ENCODE measurements around the gene DCTN3. TPM values are rescaled to one million over a fixed set of nuclear protein-coding genes. Genes with fewer than 3 reads are reported as not detected.

DCTN3 gene
- total and polyA plus RNA-seq, 9 of the 15 experiments (the other 6 are each of a cell fraction or from before 2014, with no cell fraction given), result 11.0 to 51.0 (median 41.9) TPM

DNA sequence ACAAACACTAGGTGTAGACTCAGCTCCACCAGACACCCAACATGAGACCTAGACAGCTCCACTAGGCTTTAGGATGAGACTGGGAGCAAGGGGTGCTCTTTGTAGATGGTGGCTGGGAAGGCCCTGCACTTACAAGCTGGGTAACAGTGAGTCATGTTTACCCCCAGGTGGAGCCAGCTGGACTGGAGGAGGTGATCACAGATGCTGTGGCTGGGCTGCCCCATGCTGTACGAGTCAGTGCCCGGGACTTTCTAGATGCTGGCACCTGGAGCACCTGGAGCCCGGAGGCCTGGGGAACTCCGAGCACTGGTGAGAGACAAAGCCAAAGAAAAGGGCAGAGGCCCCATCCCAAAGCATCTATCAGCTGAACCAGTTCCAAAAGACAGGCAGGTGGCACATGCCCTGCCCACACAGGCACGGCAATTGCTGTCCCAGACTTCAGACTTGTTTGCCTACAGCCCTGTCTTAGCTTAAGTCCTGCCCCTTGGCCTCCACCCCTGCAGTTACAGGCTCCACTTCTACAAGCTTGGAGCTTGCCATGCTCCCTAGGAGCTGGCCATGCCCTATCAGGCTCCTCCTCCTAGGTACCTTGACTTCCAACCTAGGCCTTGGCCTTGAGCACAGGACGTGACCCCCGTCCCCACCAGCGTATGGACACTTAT lies 39.4 kb upstream of the DCTN3 start:
- DNase-seq (ENCODE audit: extremely low read depth in 1 of 4, low spot score in 3 of 4) (no peak), ATAC-seq (no peak), FAIRE-seq (no peak)
- CTCF ChIA-PET (ENCODE audit: low intra/inter-chr PET ratio), result no interaction called here
- H3K4me1 ChIP-seq (replicated peaks in 1 of 2; ENCODE audit: control insufficient read depth in 2 of 2, insufficient read depth in 2 of 2, low read length in 2 of 2), result peaks cover 14 to 17% of the 10 kb centered on the region in 2 experiments
- H3K9me1 ChIP-seq (ENCODE audit: control insufficient read depth, insufficient read depth, low read length), result peaks cover 2% of the 10 kb centered on the region
- BruUV-seq (replicated peaks), result no TSS peak
- no peaks in the 10 kb centered on the region for H3K27me3 ChIP-seq (ENCODE audit: control insufficient read depth in 2 of 2, insufficient read depth in 2 of 2, low read length in 2 of 2)
- H4K20me1 ChIP-seq (replicated peaks; ENCODE audit: control insufficient read depth, insufficient read depth, low read length), result no peaks in the 10 kb centered on the region
- no peak overlapping the region for H3K4me2 ChIP-seq (ENCODE audit: insufficient read depth, low read length)
- no peak overlapping the region for H3K9ac ChIP-seq (ENCODE audit: insufficient read depth in 1 of 2, low read depth in 2 of 2, low read length in 2 of 2)
- no peak overlapping the region for H3K27ac ChIP-seq (ENCODE audit: extremely low read depth, low read depth, low read length)
- H3K79me2 ChIP-seq (ENCODE audit: control insufficient read depth, insufficient read depth, low read length), result no peaks in the 10 kb centered on the region
- intact Hi-C loops (cut with micrococcal nuclease), result no loop called here
- H3K9me3 ChIP-seq (replicated peaks; ENCODE audit: control insufficient read depth, insufficient read depth, low read depth, low read length), result no peaks in the 10 kb centered on the region
- no peak overlapping the region for H2AFZ ChIP-seq (ENCODE audit: low read depth, low read length)
- POLR2A ChIA-PET, result interaction anchor here (0.6 to 2.8 kb wide), 2 partner anchors 8 to 24 kb away, joined by 3 to 13 read pairs; partner anchors contain the start of gene IL11RA
- in situ Hi-C loops (cut with MboI), result no loop called here
- no peak for TF ChIP-seq WHSC1 (IDR thresholded peaks at IDR 0.05; ENCODE audit: low read length)
- TF ChIP-seq, protein P1, sequence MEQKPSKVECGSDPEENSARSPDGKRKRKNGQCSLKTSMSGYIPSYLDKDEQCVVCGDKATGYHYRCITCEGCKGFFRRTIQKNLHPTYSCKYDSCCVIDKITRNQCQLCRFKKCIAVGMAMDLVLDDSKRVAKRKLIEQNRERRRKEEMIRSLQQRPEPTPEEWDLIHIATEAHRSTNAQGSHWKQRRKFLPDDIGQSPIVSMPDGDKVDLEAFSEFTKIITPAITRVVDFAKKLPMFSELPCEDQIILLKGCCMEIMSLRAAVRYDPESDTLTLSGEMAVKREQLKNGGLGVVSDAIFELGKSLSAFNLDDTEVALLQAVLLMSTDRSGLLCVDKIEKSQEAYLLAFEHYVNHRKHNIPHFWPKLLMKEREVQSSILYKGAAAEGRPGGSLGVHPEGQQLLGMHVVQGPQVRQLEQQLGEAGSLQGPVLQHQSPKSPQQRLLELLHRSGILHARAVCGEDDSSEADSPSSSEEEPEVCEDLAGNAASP (IDR thresholded peaks at IDR 0.05), result no peak
- TF ChIP-seq, protein P2, sequence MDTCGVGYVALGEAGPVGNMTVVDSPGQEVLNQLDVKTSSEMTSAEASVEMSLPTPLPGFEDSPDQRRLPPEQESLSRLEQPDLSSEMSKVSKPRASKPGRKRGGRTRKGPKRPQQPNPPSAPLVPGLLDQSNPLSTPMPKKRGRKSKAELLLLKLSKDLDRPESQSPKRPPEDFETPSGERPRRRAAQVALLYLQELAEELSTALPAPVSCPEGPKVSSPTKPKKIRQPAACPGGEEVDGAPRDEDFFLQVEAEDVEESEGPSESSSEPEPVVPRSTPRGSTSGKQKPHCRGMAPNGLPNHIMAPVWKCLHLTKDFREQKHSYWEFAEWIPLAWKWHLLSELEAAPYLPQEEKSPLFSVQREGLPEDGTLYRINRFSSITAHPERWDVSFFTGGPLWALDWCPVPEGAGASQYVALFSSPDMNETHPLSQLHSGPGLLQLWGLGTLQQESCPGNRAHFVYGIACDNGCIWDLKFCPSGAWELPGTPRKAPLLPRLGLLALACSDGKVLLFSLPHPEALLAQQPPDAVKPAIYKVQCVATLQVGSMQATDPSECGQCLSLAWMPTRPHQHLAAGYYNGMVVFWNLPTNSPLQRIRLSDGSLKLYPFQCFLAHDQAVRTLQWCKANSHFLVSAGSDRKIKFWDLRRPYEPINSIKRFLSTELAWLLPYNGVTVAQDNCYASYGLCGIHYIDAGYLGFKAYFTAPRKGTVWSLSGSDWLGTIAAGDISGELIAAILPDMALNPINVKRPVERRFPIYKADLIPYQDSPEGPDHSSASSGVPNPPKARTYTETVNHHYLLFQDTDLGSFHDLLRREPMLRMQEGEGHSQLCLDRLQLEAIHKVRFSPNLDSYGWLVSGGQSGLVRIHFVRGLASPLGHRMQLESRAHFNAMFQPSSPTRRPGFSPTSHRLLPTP (IDR thresholded peaks at IDR 0.05; ENCODE audit: borderline replicate concordance, extremely low read depth, insufficient read length), result no peak
- no peak overlapping the region for H3K4me3 ChIP-seq
- no peaks in the 10 kb centered on the region for H3K36me3 ChIP-seq (ENCODE audit: control insufficient read depth, insufficient read depth, low read length)
- 78% methylated on average over 8 of the region's 8 CpGs for WGBS (ENCODE audit: insufficient coverage, low coverage, missing lambda C conversion rate)

All from K562 (cell line).